HG03196 (cell line): ENCODE data around the gene FAHD2A.
A peak's percentile ranks its signal among the peaks of the same experiment; 100 is the strongest.
"Not testable (repeated sequence)": the region's sequence is repeated elsewhere in the genome, so short reads cannot be mapped to it uniquely, and the experiment has no call there.

Experiments
- ATAC-seq: cut with Tn5 transposase; IDR thresholded peaks from one replicate; pipeline ENCODE4 v1.9.1; 2021; ENCODE audit not compliant: unreplicated experiment

Gene FAHD2A

GRCh38 chr2:95389245-95390119 is 13.0 kb upstream of the FAHD2A start:
- no peak for ATAC-seq

- ATAC-seq, result no peak
Observed at GRCh38 chr2:95390272-95390880, 12.1 kb upstream of the FAHD2A start.

- no peak for ATAC-seq
Observed at GRCh38 chr2:95390881-95391321, 11.6 kb upstream of the FAHD2A start.

- no peak for ATAC-seq
Observed at GRCh38 chr2:95391641-95392310, 10.7 kb upstream of the FAHD2A start.

DNA sequence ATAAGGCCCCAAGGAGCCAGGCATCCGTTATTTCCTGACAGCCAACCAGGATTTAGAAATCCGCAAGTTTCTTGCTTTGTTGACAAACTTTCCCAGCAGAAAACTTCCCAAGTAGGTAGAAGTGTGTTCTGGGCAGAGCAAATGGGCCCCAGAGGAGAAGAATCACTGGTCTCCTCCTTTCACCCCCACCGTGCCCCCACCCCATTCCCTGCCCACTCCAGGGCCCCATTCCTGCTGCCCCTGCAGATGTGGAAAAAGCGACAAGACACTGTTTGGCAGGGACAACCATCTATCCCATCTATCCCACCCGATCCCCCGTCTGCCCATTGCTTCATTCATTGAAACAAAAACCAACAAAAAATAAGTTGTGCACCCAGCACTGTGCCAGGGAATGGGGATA is 10.2 kb upstream of the FAHD2A start:
- ATAC-seq, result no peak

DNA sequence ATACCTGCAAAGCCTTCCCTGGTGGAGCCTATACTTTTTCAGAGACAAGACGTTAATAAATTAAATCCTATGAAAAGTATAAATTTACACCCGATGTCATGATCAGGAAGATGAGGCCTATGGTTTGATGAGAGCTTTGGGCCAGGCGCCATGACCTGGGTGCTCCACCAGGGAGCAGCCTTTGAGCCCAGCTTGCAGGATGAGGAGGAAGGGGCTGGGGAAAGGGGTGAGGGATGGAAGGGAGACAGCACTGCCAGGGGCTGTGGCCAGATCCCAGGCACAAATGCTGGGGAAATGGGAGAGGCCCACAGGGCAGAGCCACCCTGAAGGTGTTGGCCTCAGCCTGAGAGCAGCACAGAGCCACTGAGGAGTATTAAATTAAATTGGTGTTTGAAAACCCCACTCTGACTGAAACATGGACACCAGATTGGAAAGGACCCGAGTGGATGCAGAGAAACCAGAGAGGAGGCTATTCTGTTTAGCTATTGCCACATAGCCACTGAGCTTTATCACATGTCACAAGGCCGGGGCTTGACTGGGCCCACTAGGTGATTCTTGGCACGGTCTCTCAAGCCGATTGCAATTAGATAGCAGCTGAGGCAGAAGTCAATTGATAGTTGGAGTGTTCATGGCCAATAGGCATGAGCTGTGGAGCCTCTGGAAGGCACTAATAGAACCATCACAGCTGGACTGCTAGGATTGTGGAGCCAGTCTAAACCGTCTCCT is 9.6 kb upstream of the FAHD2A start:
- no peak for ATAC-seq

DNA sequence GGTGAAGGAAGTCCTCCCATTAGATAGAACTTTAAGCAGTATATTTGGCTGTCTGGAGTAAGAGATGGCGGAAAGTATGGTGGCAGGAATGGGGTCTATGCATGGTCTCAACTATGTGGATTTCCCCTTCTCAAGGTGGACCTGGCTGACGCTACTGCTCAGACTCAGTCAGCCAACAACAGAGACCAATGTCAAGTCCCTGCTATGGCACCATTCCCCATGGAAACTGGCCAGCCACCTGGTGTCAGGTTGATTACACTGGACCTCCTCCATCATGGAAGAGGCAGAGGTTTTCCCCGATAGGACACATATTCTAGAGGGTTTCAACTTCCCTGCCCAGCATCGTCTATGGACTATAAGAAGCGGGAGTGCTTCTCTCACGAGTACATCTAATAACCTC is 8.6 kb upstream of the FAHD2A start:
- no peak for ATAC-seq

- ATAC-seq, result no peak
Observed at GRCh38 chr2:95399061-95399460, 3.4 kb upstream of the FAHD2A start.

DNA sequence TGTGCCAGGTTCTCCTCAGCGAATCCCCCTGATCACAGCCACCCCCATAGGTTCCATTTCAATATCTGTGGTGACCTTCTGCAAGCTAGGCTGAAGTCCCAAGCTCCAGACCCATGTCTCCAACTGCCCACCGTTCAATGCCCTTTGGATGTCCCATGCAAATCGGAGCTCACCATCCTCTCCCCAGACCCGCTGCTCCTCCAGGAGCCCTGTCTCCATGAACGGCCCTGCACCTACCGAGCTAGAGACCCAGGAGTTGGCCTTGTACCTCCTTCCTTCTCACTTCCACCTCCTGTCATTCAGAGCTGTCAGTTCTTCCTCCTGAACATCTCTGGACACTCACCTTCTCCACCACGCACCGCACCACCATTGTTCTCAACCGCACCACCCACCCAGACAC is 1.0 kb upstream of the FAHD2A start:
- no peak for ATAC-seq

DNA sequence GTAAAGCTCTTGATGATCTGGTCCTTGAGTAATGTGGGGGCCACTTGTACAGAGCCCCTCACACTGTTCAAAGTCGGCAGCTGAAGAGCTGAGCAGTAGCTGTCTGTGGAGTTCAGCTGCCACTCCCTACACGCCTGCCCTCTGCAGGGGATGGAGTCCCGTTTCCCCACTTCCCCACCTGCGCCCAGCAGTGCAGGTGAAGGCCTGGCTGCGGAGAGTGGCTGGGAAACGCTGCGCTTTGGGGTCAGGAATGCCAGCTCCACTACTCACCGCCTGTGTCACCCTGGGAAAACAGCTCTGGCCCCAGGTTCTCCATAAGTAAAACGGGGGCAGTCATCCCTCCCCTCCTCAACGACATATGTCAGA is 521 bp upstream of the FAHD2A start:
- ATAC-seq, result peak; percentile 13

- ATAC-seq, result peak; percentile 34
Observed at GRCh38 chr2:95403204-95403721, 755 bp downstream of the FAHD2A start.

- ATAC-seq, result not testable (repeated sequence)
Observed at GRCh38 chr2:95403824-95404223, 1.3 kb downstream of the FAHD2A start.

- not testable (repeated sequence) for ATAC-seq
Observed at GRCh38 chr2:95404676-95405075, 2.2 kb downstream of the FAHD2A start.

- ATAC-seq, result not testable (repeated sequence)
Observed at GRCh38 chr2:95411239-95411638, 8.7 kb downstream of the FAHD2A start.

GRCh38 chr2:95414015-95414594 is 11.6 kb downstream of the FAHD2A start:
- ATAC-seq, result not testable (repeated sequence)

- not testable (repeated sequence) for ATAC-seq
Observed at GRCh38 chr2:95415138-95415537, 12.6 kb downstream of the FAHD2A start.

DNA sequence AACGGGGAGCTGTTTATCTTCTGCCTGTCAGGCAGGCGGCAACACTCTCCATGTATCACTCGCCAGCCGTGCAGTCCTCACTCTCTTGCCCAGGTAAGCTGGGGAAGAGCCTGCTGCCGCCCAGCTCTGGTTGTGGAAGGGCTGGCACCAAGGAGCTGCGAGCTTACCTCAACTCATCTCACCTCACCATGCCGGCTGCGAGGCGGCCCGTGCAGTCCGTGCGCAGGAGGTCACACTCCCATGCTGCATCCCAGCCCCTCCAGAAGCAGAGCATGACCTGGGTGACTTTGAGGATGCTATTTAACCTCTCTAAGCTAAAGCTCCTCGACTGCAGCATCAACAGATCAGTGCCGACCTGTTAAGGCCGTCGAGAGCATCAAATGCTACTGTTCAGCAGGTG is 13.1 kb downstream of the FAHD2A start:
- ATAC-seq, result not testable (repeated sequence)

DNA sequence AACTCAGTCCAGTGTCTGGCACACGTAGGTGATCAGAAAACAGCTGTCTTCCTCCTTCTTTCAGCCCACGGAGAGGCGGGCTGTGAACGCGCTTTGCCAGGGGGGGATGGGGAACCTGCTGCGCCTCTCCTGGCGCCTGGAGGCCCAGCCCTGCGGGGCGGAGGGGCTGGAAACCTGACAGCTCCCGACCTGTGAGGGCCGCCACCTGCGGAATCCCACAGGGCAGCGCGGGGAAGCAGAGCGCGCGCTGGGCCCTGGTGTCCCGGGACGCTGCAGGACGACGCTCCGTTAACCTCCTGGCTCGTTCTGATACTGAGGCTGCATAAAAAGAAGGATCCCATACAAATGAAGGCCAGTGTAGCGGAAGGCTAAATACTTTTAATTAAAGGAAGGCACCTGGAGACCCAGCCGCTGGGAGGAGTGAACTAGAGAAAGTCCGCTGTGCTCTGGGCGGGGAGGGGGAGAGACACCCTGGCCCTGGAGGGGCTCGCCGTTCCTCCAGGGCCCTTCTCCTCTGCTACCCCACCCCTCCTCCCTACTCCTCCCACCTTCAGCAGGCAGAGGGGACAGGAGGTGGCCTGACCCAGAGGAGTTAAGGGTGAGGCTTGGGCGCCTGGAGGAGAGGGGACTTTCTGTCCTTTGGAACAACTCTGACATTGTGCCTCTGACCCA is 24.8 kb downstream of the FAHD2A start:
- ATAC-seq, result not testable (repeated sequence)

DNA sequence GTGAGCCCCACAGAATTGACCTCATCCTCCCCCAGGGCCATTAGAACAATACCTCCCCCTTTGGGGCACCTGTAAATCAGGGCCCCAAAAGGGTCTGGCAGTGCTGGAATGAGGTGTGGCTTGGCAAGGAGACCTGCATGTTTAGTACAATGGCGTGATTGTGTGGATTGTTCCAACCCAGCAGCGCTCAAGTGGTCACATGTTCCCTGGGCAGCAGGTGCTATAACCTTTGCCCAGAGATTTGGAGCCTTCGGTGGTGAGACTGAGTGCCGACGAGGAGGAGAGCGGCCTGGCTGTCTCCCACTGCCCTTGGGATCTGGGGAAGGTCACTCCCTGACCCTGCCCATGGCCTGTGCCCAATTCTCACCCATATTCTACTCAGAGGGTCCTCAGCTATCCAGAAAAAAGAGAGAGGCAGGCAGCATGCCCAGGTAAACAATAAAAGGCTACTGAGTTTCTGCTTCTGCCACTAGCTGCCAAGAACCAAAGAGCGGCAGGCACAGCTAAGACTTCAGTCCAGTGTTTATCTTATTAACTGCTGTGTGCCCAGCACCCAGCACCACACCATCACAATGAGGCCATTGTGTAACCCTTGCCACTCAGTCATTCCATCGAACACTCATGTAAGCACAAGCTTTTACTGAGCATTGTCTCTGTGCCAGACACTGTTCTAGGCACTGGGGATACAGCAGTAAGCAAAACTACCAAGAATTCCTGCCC is 27.4 kb downstream of the FAHD2A start:
- not testable (repeated sequence) for ATAC-seq
